ENCODE results near the gene SPESP1. TPM values are rescaled to one million over a fixed set of nuclear protein-coding genes. Genes with fewer than 3 reads are reported as not detected.

SPESP1 gene
- total RNA-seq (2022; extraction: Qiagen RNA extraction): not detected in 5 replicates

DNA sequence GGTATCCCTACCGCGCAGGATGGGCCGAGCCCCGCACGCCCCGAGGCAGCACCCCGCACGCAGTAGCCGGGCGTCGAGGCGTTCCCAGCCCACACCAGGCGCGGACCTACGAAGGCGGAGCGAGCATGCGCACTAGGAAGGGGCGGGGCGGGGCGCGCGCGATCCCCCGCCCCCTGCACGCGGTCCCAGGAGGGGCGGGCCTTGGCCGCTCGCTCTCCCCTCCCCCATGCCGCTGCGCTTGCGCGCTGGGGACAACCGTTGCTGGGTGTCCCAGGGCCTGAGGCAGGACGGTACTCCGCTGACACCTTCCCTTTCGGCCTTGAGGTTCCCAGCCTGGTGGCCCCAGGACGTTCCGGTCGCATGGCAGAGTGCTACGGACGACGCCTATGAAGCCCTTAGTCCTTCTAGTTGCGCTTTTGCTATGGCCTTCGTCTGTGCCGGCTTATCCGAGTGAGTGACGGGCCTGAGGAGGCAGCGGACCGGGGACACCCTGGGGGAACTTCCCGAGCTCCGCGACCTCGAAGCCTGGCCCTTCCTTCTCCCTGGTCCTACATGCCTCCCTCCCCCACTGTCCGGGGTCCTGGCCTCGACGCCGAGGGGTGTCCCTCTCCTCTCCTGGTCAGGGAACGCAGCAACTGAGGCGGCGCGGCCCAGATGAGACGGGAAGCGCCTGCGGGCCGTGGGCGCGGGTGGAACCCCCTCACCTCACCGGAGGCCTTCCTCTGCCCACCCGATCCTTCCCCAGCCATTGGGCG is at the start of gene SPESP1:
TSS of gene SPESP1 (plus strand) at position 258 of the 755 bp plus-strand sequence. CDS start at position 387, 129 bp downstream.

Other genes starting within 250 kb of the SPESP1 start
- 272 to 319 TPM (median 293 TPM) in 5 replicates for gene ANP32A, start 109.6 kb upstream of the SPESP1 start, total RNA-seq (2022; extraction: Qiagen RNA extraction)
- gene NOX5, start 84.2 kb downstream of the SPESP1 start, total RNA-seq (2022; extraction: Qiagen RNA extraction): 0.10 to 0.34 TPM (median 0.19 TPM) in 5 replicates
- gene GLCE, start 230.1 kb downstream of the SPESP1 start, total RNA-seq (2022; extraction: Qiagen RNA extraction): 14.5 to 17.2 TPM (median 17.1 TPM) in 5 replicates

Data from A549 treated with dexamethasone at 1 μM for 4 hours (cell line).